HG02840 (cell line): ENCODE results near the gene CALCOCO2.
"Not testable (repeated sequence)": the region's sequence is repeated elsewhere in the genome, so short reads cannot be mapped to it uniquely, and the experiment has no call there.

Experiments
- ATAC-seq: cut with Tn5 transposase; IDR thresholded peaks from one replicate; pipeline ENCODE4 v1.9.1; 2021; ENCODE audit warnings: mild to moderate bottlenecking, moderate library complexity, moderate number of reproducible peaks; ENCODE audit not compliant: unreplicated experiment, low FRiP score

Gene CALCOCO2

GRCh38 chr17:48820936-48821335 lies 9.9 kb upstream of the CALCOCO2 start:
- ATAC-seq: not testable (repeated sequence)

GRCh38 chr17:48825446-48826381 lies 5.1 kb upstream of the CALCOCO2 start:
- no peak for ATAC-seq

GRCh38 chr17:48831549-48831883 lies 681 bp downstream of the CALCOCO2 start:
- ATAC-seq: no peak

DNA sequence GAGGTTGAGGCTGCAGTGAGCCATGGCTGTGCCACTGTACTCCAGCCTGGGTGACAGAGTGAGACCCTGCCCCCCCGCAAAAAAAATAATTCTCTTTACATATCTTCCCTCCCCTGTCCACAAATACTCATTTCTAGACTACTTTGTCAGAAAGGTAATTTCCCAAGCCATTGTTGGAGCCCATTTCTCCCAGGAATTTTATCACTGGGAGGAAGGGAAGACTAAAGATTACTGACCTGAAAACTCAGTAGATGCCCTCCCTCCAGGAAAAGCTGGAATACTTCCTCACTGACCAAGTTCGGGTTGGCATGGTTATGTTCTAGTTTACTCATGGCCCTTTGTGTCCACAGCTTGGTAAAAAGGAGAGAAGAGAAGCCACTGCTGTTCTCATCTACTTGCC lies 4.1 kb downstream of the CALCOCO2 start:
- no peak for ATAC-seq

DNA sequence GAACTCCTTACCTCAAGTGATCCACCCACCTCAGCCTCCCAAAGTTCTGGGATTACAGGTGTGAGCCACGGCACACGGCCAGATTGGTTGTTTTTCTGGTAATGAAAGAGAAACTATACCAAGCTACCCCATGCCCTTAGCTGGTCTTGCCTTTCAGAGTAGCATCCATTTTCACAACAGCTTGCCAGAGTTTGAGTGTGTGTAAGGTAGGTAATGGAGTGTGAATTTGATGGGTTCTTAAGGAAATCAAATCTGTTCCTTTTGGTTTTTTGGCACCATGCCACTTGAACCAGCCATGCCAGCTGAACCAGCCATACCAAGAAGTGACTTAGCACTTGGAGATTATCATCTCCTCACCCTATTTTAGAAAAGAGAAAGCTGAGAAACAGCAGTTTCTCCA lies 5.1 kb downstream of the CALCOCO2 start:
- no peak for ATAC-seq

DNA sequence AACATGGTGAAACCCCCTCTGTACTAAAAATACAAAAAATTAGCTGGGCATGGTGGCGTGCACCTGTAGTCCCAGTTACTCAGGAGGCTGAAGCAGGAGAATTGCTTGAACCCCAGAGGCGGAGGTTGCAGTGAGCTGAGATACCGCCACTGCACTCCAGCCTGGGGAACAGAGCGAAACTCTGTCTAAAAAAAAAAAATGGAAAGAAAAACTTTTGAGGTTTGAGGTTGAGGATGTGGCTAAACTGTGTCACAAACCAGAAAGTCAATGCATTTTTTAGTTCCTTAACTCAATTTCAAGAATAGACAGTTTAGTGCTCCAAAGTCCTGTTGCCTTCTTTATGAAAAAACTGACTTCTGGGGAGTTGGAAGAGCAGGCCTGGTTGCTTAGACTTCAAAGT lies 6.6 kb downstream of the CALCOCO2 start:
- not testable (repeated sequence) for ATAC-seq

GRCh38 chr17:48840441-48840840 lies 9.6 kb downstream of the CALCOCO2 start:
- ATAC-seq: no peak

- peak; percentile 77 for ATAC-seq
These were observed 10.6 kb downstream of the CALCOCO2 start for GRCh38 chr17:48841395-48841831.

DNA sequence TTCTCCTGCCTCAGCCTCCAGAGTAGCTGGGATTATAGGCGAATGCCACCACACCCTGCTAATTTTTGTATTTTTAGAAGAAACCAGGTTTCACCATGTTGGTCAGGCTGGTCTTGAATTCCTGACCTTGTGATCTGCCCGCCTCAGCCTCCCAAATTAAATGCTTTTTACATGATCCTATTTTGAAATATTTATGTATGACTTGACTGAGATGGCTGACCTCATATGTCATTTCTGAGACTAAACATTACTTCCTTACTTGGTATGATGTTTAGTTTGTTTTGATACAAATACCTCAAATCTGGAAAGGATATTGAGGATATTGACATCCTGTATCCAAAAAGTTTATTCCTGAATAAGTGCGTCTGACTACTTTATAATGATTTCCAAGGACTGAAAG lies 11.9 kb downstream of the CALCOCO2 start:
- no peak for ATAC-seq

DNA sequence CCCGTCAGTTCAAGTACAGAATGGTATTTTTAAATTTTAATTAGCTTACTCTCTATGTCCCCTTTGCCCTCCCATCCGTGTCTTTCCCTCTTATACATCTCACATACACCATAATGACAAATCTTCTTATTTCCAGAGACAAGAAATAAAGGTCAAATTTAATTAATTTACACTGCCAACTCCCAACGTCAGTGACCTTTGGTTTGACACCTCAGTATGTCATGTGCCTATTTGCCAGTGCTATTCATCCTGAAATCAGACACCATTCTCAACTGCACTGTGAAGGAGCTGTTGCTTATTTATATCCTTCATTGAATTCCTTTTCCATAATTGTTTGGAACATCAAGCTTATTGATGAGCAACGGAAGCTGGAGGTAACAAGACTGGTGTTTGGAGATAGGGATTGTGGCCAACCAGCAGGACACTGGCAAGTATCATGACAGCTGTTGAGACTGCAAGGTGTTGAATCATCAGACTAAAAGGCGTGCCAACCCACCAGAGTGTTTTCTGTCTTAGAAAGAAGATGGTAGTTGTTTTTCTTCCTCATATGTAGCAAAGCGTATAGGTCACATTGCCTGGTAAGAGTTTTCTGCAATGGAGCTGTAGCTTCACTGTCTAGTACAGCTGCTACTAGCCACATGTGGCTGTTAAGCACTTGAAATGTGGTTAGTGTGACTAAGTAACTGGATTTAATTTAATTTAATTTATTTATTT lies 12.5 kb downstream of the CALCOCO2 start:
- no peak for ATAC-seq

GRCh38 chr17:48850792-48851323 lies 20.0 kb downstream of the CALCOCO2 start:
- ATAC-seq: no peak

DNA sequence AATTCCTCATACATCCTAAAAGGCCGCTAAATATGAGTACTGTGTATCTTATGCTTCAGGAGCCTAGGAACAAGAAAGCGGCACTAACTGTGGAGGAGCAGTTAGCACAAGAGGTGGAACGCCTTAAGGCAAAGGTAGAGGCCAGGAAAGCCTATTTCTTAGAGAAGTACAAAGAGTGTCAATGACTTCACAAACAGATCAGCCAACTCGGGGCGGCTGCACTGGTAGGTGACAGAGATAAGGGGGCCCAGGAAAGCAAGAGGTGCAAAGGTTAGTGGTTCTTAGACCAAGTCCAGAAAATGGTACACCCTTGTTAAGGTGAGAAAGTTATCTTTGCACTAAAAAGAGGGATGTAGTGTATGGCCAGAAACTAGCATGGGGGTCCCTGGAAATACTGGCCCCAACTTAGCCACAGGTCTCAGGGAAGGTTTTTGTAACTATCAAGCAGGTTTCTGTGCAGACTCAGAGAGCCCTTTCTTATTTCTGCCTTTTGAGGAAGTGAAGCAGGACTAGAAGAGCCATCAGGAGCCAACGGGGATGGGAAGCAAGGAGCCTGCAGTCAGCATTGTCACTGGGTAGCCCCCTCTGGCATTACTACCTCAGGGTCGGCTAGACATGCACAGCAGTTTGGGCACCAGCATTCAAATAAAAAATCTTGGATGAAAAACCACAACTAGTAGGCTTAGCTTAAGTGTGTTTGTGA lies 24.1 kb downstream of the CALCOCO2 start:
- ATAC-seq: no peak

DNA sequence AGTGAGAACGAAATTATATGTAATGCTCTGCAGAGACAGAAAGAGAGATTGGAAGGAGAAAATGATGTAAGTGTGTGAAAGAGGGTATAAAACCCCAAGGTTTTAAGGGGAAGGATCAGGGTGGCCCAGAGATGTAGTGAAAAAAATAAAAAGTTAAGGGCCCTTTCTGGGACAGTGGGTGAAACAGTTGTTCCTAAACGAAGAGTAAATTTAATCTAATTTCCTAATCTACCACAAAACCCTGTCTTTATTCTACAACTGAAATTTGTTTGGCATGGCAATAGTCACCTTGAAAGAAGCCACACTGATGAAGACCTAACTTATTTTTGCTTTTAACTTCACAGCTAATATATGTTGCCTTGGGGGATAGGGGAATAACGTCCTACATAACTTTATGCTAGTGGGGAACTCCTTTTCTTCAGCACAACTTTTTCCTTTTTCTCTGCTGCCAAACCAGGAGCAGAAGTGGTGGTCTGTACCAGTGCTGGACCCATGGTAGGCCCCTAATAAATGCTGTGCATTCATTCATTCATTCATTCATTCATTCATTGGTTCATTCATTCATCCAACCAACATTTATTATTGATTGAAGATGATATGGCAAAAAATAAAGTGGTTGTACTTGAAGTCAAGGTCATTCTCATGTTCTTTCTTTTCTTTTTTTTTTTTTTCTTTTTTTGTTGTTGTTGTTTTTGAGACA lies 25.4 kb downstream of the CALCOCO2 start:
- no peak for ATAC-seq

DNA sequence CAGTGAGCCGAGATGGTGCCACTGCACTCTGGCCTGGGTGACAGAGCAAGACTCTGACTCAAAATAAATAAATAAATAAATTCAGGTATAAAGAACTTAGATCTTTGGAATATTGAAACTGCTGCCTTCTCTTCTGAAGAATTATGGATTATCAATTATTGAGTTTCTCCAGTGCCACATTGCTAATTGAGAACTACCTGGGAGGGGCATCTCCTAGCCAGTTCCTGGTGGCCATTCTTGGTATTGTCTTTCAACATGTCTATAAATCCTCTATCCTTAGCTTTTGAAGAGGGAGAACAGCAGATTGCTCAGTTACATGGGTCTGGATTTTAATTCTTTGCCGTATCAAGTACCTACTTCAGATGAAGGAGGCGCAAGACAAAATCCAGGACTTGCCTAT lies 29.2 kb downstream of the CALCOCO2 start:
- no peak for ATAC-seq

DNA sequence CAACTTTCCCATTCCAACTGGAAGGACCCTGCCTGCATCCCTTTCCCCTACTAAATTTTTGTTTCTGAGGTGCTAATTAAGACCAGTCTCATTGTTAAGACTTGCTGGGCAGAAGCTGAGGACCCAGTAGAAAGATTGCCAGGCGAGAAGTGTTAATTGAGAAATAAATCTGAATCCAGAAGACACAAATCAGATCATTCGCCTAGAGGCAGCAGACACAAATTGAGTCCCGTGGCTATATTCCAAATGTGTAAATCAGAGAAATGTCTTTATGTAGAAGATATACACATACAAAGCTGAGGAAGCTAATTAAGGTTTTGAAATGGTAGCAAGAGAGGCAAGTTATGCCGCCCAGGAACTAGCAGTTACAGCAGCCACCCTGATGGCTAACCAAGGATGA lies 29.6 kb downstream of the CALCOCO2 start:
- no peak for ATAC-seq

GRCh38 chr17:48868916-48869500 lies 38.2 kb downstream of the CALCOCO2 start:
- ATAC-seq: no peak

DNA sequence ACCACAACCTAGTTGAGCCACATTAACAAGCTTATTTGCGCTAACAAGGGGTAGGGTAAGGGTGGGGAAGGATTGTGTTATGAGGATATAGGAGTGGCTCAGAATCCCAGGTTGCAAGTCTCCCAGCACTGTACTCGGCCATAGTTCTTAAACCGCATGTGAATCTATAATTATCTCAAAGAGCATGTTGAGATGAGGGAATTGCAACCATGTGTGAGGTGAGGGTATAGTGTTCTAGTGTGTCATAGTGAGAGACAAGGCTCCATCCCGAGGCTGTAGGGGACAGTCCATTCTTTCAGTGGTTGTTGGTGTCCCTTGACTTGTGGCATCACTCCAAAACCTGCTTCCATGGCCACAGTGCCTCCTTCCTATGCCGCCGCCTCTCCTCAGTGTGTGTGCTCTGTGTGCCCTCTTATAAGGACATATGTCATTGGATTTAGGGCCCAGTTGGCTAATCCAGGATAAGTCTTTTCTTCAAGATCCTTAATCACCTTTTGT lies 39.0 kb downstream of the CALCOCO2 start:
- no peak for ATAC-seq

DNA sequence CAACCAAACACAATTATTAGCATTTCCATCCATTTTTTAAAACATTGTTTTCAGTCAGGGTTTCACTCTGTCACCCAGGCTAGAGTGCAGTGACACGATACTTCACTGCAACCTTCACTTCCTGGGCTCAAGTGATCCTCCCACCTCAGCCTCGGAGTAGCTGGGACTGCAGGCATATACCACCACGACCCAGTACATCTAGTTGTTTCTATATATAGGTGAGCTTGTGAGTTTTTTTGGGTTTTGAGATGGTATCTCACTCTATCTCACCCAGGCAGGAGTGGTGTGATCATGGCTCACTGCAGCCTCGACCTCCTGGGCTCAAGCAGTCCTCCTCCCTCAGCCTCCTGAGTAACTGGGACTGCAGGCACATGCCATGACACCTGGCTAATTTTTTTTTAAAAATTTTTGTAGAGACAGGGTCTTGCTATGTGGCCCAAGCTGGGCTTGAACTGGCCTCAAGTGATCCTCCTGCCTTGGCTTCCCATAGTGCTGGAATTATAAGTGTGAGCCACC lies 40.3 kb downstream of the CALCOCO2 start:
- no peak for ATAC-seq

DNA sequence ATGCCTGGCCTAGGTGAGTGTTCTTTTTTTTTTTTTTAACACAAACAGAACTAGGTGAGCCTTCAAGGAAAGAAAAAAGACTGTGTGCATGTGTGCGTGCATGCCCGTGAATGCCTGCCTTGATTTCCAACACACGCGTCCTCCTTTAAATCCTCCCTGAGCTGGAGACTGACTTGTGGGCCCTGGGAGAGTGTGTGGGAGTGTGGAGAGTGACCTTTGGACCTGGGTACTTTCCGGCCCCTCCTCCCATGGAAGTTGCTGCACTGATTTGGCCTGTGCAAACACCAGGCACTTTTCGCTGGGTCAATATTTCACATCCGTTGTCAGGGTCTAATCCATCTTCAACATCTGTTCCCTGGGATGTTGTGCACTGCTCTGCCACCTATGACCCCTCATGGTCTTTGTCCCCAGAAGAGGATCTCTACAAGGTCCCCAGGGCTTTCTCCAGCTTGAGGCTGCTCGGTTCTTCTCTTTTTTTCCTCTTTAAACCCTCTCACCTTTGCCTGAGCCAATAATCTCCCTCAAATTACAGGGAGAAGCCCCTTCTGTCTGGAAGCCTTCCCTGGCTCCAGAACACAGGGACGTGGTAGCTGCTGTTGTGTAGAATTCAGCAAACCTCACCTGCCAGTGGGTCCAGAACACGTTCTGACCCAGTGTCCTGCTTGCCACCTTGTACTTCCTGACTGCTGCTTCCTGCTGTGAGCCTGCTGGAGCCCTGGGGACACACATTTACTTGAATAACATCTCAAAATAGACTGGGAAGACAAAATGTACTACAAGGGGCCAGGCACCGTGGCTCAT lies 40.9 kb downstream of the CALCOCO2 start:
- ATAC-seq: no peak
